HG02938 (cell line): ENCODE results near the gene SLC34A2.
"Not testable (repeated sequence)": the region's sequence is repeated elsewhere in the genome, so short reads cannot be mapped to it uniquely, and the experiment has no call there.

ENCODE experiments used
- ATAC-seq: cut with Tn5 transposase; IDR thresholded peaks from one replicate; pipeline ENCODE4 v1.9.1; 2021; ENCODE audit warnings: mild to moderate bottlenecking, moderate library complexity; ENCODE audit not compliant: unreplicated experiment

The SLC34A2 gene, protein sequence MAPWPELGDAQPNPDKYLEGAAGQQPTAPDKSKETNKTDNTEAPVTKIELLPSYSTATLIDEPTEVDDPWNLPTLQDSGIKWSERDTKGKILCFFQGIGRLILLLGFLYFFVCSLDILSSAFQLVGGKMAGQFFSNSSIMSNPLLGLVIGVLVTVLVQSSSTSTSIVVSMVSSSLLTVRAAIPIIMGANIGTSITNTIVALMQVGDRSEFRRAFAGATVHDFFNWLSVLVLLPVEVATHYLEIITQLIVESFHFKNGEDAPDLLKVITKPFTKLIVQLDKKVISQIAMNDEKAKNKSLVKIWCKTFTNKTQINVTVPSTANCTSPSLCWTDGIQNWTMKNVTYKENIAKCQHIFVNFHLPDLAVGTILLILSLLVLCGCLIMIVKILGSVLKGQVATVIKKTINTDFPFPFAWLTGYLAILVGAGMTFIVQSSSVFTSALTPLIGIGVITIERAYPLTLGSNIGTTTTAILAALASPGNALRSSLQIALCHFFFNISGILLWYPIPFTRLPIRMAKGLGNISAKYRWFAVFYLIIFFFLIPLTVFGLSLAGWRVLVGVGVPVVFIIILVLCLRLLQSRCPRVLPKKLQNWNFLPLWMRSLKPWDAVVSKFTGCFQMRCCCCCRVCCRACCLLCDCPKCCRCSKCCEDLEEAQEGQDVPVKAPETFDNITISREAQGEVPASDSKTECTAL

DNA sequence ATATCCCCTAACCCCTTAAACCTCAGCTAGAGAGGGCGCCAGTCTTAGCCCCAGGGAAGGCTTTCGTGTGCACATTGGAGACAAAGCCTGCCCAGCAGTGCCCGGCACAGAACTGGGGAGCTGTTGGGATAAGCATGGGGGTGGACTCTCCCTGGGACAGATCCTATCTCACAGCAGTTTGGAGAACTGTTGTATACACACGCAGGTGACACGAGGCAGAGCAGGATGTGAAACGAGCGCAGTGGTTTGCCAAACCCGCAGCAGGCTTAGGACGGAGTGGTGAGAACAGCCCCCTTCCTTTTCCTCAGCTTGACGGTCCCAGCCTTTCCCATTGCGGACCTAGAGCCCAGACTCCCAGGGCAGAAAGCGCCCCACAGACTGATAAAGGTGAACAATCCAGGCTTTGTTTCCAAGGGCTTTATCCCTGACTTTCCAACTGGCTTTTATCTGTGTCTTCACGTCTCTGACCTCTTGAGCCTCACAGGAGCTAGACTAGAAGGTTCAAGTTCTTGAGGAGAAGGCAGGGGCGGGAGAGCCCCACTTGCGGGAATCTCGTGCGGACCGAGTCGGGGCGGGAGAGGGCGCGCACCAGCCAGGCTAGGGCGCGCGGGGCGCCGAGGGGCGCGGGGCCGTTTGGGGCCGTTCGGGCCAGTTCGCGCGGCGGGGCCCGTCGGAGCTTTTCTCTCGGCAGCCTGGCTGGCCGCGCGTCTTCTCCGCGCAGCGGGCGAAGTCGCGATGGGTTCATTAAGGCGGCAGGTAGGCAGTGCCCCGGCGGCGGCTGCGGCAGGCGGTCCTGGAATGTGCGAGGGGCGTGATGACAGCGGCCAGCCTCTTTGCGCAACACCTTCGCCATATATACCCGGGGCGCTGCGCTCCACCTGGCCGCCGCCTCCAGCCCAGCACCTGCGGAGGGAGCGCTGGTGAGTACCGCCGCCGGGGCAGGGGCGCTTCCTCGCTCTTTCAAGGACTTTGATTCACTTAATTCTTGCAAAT, at the start of gene SLC34A2:
SLC34A2 (plus strand) TSS at position 881 of the 993 bp plus-strand sequence. CDS start 6,650 bp downstream, outside the sequence.
- no peak for ATAC-seq

DNA sequence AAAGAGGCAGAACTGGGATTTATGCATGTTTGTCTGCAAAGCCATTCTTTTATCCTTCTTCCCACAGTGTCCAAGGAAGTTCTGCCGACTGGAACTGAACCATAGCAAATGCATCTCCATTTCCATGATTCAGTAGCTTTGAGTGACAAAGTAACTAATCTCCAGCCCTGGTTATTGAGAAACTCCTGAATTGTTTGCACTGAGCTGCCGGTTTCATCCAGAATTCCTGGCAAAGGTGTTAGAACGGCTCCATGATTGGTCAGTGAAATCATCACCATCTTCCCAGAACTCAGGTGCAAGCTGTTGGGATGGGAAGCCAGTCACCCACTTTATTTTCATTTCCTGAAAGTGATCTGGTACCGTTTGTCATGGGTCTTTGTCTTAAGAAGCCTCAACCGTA, 47.0 kb upstream of the SLC34A2 start:
- no peak for ATAC-seq

DNA sequence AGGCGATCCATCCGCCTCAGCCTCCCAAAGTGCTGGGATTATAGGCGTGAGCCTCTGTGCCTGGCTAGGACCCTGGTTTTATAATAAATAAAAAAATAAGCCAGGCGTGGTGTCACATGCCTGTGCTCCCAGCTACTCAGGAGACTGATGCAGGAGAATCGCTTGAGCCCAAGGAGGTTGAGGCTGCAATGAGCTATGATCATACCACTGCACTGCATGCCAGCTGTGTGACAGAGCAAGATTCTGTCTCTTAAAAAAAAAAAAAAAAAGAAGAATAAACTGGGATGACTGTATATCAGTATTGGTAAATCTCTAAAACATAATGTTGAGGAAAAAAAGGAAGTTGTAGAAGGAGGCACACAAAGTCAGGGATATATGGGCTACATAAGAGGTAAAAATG, 45.7 kb upstream of the SLC34A2 start:
- ATAC-seq = no peak

DNA sequence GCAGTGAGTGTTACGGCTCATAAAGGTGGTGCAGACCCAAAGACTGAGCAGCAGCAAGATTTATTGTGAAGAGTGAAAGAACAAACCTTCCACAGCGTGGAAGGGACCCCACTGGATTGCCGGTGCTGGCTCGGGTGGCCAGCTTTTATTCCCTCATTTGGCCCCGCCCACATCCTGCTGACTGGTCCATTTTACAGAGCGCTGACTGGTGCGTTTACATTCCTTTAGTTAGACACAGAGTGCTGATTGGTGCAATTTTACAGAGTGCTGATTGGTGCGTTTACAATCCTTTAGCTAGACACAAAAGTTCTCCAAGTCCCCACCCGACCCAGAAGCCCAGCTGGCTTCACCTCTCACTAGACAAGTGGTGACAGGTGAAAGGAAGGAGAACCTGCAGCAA, 42.0 kb upstream of the SLC34A2 start:
- not testable (repeated sequence) for ATAC-seq

DNA sequence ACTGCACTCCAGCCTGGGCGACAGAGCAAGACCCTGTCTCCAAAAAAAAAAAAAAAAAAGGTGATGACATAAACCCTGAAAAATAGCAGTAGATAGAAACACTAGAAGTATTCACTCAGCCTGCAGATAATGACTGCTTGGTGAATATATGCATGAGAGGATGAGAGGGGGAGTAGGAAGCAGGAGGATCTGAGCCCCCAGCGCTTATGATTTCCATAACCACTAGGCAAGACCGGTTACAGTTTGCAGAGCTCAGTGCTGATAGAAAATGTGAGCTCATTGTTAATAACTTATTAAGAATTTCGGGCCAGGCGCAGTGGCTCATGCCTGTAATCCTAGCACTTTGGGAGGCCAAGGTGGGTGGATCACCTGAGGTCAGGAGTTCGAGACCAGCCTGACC, 40.8 kb upstream of the SLC34A2 start:
- no peak for ATAC-seq

DNA sequence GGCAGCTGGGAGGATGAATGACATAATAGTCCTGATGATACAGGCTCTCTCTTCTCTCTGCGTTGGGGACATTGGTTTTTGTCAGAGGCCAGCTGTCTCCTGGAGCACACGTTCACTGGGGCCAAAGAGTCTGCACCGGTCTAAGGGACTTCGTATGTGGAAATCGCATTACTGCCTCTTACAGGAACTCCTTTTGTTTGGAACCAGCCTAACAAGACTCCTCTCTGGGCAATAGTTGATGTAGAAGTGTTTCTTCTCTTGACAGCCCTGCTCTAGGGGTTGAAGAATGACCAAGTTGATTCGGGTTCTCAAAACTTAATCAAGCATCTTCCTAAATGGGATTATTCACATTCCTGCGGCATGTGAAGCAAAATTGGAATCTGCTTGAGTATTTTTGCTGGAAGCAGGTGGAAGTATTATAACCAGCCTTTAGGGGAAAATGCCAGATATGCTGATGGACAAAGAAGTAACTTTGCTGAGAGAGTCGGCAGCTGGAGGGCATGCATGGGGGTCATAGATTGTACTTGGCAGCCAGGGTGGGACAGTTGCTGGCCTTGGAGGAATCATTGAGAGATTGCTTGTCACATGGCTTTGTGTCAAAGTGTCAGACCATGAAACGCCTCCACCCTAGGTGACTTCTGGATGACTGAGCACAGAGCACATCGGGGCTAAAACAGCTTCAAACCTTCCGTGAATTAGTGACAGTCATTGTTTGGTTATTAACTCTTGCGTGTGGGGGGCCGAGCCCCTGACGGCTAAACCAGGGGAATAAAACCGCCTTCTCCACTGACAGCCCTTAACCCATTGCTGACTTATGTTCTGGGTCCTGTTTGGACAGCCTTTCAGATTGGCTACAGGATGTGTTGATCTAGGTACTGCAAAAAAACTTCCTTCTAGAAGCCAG, 34.4 kb upstream of the SLC34A2 start:
- ATAC-seq = peak; percentile 66

DNA sequence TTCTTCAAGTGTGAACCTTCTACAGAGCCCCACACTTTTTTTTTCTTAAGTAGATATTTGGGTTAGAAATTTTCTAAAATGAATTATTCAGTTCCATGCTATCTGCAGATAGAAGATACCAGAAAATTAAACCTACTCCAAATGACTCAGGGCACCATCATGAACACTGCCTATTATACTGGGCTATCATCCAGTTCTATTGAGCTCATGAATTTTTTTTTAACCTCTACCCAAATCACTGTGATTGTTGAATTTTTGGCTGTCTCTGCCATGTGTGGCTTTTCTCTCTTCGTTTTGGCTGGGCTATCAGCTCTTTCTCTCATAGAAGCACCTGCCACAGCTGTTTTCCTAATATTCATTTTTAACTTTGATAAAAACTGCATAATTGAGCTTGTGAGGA, 31.0 kb upstream of the SLC34A2 start:
- ATAC-seq = no peak

DNA sequence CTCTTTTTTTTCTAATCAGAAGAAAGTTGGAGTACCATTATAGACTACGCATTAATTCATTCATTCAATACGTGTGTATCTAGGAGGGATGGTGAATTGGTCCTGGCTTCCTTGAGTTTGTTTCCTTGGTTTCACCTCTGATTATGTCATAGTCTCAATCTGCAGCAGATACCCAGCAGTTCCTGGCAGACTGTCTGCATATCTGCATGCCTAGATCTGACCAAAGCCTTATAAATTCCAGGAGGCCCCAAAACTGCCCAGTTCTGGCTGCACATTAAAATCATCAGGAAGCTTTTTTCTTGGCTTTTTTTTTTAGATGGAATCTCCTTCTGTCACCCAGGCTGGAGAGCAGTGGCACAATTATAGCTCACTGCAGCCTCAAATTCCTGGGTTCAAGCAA, 27.2 kb upstream of the SLC34A2 start:
- no peak for ATAC-seq

DNA sequence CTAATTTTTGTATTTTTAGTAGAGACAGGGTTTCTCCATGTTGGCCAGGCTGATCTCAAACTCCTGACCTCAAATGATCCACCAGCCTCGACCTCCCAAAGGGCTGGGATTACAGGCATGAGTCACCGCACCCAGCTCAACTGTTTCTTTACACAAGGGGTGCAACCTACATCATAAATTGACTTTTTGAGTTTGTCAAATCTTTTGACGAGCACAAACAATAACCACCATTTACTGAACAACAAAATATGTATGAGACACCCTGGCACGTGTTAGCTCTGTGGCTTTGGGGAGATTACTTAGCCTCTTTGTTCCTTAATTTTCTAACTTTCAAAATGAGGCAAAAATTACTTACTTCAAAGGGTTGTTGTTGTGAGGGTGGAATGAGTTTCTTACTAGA, 23.5 kb upstream of the SLC34A2 start:
- ATAC-seq = no peak

DNA sequence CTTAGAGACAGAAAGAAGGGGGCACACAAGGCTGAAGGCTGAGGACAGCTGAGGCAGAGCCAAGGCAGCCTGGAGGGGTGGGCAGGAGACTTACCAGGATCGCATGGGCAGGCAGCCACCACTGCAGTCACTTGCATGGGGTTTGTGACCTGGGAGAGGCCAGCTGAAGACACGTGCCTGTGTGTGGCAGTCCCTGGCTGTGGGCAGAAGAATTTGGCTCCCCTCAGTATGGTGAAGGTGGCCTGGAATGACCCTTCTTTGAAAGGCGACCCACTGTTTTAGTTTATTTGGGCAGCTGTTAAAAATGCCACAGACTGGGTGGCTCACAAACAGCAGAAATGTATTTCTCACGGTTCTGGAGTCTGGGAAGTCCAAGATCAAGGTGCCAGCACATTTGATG, 22.1 kb upstream of the SLC34A2 start:
- no peak for ATAC-seq

DNA sequence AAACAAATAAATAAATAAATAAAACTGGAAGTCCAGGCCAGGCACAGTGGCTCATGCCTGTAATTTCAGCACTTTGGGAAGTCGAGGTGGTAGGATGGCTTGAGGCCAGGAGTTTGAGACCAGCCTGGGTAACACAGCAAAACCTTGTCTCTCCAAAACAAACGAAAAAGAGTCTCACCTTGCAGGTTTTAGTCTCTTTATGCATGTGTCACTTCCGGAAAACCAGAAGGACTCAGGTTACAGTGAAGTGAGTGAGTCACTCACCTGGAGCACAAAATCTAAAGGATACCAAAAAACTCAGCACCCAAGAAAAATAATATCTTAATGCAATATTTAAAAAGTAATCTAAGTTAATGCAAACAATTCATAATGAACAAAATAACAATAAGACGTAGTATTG, 20.1 kb upstream of the SLC34A2 start:
- ATAC-seq = no peak

DNA sequence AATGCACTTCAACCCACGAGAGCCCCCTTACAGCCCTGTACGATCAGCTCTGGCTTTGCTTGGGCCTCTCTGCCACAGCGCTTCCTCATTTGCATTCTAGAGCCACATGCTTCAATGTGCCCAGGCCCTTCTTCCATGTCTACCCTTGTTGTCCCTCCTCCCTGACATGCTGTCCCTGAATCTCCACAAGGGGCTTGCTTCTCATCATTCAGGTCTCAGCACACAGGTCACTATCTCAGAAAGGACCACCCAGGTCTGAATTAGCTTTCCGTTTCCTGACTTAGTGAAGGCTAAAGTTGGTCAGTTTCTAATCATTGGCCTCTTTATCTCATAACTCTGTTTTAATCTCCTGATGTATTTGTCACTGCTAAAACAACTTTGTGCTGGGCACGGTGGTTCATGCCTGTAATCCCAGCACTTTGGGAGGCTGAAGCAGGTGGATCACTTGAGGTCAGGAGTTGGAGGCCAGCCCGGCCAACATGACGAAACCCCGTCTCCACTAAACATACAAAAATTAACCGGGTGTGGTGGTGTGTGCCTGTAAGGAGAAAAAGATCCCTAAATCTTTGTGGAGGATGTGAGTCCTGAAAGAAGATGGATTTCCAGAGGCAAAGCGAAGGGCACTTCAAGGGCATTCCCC, 17.9 kb upstream of the SLC34A2 start:
- no peak for ATAC-seq

DNA sequence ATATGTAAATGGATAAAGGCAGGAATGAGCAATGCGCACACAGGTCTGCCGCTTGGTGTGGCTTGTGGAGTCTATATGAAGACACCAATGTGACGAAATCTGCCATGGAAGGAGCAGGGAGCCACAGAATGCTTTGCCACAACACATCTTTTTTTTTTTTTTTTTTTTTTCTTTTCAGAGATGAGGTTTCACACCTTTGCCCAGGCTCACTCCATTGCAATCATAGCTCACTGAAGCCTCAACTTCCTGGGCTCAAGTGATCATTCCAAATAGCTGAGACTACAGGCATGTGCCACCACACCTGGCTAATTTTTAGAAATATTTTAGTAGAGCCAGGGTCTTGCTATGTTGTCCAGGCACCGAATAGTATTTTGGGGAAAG, 17.4 kb upstream of the SLC34A2 start:
- ATAC-seq = no peak

DNA sequence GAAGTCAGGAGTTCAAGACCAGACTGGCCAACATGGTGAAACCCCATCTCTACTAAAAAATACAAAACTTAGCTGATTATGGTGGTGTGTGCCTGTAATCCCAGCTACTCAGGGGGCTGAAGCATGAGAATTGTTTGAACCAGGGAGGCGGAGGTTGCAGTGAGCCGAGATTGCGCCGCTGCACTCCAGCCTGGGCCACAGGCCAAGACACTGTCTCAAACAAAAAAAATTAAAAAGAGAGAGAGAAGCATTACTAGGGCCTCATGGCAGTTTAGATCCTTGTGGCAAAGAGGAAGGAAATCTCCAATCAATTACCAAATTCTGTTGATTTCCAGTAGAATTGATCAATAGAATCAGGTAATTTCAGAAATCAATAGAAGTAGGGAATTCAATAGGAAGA, 16.8 kb upstream of the SLC34A2 start:
- ATAC-seq = no peak

DNA sequence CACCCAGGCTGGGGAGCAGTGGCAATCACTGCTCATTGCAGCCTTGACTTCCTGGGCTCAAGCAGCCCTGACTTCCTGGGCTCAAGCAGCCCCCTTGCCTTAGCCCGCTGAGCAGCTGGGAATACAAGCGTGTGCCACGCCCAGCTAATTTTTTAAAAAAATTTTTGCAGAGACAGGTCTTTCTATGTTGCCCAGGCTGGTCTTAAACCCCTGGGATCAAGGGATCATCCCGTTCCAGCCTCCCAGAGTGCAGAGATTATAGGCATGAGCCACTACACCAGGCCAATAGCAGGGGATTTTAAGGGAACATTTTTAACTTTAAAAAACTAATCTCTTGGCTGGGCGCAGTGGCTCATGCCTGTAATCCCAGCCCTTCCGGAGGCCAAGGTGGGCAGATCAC, 5.3 kb upstream of the SLC34A2 start:
- ATAC-seq = no peak

DNA sequence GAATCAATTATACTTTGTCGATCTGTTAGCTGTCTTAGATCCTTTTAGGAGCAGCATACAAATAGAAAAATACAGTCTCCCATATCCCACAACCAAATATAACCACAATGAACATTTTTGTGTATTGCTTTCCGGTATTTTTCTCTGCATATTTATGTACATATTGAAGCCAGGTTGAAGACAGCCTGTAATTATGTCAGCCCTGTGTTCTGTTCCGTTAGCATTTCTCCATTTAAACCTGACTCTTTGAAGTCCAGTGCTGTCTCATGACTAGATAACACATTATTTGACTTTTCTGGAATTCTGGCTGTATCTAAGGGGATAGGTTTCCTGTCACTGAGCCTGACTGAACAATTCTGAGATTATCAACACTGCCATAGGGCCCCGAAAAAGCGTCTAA, 4.0 kb upstream of the SLC34A2 start:
- ATAC-seq = no peak

DNA sequence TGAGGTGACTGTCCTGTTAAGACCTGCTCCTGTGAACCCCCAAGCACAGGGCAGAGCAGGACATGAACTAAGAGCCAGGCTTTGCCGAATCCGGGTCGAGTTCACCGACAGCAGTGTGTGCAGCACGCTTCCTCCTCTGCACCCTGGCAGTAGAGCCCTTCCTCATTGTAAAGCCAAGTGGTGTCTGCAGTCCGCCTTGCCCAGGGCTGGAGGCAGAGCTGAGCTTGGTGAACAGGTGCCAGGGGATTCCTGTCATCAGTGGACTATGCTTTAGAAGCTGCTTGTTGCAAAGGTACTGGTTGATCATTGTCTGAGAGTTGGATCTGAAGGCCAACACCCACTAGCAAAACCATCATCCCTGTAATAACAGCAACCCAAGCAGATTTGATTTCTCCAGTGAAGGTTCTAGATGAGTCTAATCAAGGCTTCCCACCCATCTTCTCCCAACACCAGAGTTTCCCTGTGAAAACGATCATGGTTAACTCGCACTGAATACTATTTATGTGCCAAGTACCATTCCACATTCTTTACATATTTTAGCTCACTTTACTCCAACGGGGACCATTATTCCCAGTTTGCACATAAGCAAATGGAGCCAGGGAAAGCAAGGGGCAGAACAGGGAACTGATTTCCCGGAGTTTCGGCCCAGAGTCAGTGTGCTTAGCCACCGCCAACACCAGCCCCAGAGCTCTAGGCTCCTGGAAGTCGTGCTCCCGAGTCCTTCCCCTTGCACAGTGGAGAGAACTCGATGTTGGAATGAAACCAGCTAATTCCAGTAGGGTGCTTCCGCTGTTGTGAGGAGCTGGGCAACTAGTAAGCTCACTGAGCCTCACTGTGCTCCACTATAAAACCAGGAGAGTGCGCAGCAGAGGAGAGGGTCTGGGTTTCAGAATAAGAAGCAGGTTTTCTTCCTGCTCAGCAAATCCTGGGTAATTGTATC, 1.4 kb upstream of the SLC34A2 start:
- ATAC-seq = no peak

DNA sequence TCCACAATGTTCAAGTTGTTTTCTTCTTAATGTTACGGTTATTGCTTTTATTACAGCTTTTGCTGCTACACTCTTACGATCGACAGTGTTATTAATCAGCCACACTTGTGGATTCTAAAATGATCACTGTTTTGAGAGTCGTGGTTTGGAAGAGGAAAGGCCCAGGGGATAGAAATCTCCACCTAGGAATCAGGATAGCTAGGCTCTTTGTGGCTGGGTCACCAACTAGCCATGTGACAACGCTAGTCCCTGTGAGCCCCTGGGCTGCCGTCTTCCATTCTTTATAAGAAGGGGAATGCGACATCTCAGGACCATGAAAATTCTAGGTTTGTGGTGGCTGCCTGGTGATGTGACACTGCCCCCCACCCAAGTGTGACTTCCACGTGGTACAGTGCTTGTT, 380 bp downstream of the SLC34A2 start:
- ATAC-seq = no peak

DNA sequence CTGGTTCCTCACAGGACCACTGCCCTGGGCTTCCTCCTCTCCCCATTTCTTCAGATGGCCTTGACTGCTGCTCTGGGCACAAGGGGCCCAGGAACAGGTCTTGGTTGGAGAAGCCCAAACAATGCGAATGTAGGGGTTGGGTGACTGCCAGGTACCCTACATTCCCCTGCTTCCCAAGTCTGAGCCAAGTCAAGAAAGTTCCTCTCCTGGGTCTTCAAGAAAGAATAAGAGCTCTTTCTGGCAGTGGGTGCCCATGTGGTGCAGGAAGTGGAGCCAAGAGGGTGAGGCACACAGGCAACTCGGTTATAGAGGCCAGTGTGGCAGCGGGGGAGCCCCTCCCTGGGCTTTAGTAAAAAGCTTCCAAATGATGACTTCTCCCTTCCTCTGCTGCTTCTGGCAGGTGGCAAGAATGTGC, 2.7 kb downstream of the SLC34A2 start:
- ATAC-seq = no peak
